HEK293 (cell line): ENCODE measurements around the gene CHIT1.

Source experiments
- CTCF ChIA-PET: fragments of 350-600 bp; formaldehyde crosslinking; extraction: SDS; loops from one replicate; lab custom pipeline; 2021; ENCODE audit warnings: antibody characterized with exemption; lab: Yijun Ruan, JAX
- POLR2A ChIA-PET: fragments of 300-600 bp; formaldehyde crosslinking; extraction: SDS; loops from one replicate; lab custom pipeline; 2020; ENCODE audit warnings: antibody characterized with exemption, inconsistent platforms; lab: Yijun Ruan, JAX
- H3K27ac ChIP-seq: fragments of 200-500 bp; sonication (Bioruptor generic); 2 replicates; pipeline ENCODE4 v1.5.1; 2014; ENCODE audit warnings: low read depth, low read length, control low read depth, inconsistent platforms; ENCODE audit errors: extremely low read depth
- H3K36me3 ChIP-seq, 2 experiments: fragments of 200-500 bp in 1 of 2; sonication (Bioruptor generic) in 1 of 2; 1 replicate in 1 of 2; 2 replicates in 1 of 2; pipeline ENCODE4 v1.5.1; 2014 to 2017; ENCODE audit warnings: inconsistent platforms in 2 of 2, low read length in 2 of 2; ENCODE audit not compliant: control insufficient read depth in 2 of 2, insufficient read depth in 1 of 2
- H3K4me1 ChIP-seq: fragments of 200-500 bp; sonication (Bioruptor generic); 2 replicates; pipeline ENCODE4 v1.5.1; 2014; ENCODE audit warnings: mild to moderate bottlenecking, low read length, inconsistent platforms; ENCODE audit not compliant: control insufficient read depth, insufficient read depth
- H3K4me3 ChIP-seq: 2 replicates; pipeline ENCODE4 v1.5.1; 2011; ENCODE audit warnings: low read depth, mild to moderate bottlenecking, control low read depth, low read length, moderate library complexity
- H3K9me3 ChIP-seq: fragments of 200-500 bp; sonication (Bioruptor generic); 2 replicates; pipeline ENCODE4 v1.5.1; 2014; ENCODE audit warnings: low read depth, low read length, inconsistent platforms; ENCODE audit not compliant: control insufficient read depth, insufficient read depth
- EGR2 ChIP-seq: fragments of 450-650 bp; formaldehyde crosslinking; IDR thresholded peaks from 2 replicates; pipeline ENCODE4 v1.5.1; 2016; ENCODE audit warnings: low read depth, missing biosample characterization, missing genetic modification characterization
- GLIS1 ChIP-seq: fragments of 450-650 bp; formaldehyde crosslinking; IDR thresholded peaks from 2 replicates; pipeline ENCODE4 v1.5.1; 2016; ENCODE audit warnings: missing biosample characterization, missing genetic modification characterization
- KLF10 ChIP-seq: fragments of 450-650 bp; IDR thresholded peaks from 2 replicates; pipeline ENCODE4 v1.5.1; 2018; ENCODE audit warnings: missing biosample characterization, mild to moderate bottlenecking, missing genetic modification characterization
- KLF8 ChIP-seq: fragments of 450-650 bp; formaldehyde crosslinking; IDR thresholded peaks from 2 replicates; pipeline ENCODE4 v1.5.1; 2016; ENCODE audit warnings: missing biosample characterization, missing genetic modification characterization
- MZF1 ChIP-seq: fragments of 450-650 bp; formaldehyde crosslinking; IDR thresholded peaks from 2 replicates; pipeline ENCODE4 v1.5.1; 2017; ENCODE audit warnings: missing biosample characterization, missing genetic modification characterization, borderline replicate concordance
- PATZ1 ChIP-seq: fragments of 450-650 bp; formaldehyde crosslinking; IDR thresholded peaks from 2 replicates; pipeline ENCODE4 v1.5.1; 2016; ENCODE audit warnings: missing biosample characterization, missing genetic modification characterization
- RBAK ChIP-seq: fragments of 450-650 bp; formaldehyde crosslinking; IDR thresholded peaks from 2 replicates; pipeline ENCODE4 v1.5.1; 2016; ENCODE audit warnings: missing biosample characterization, missing genetic modification characterization
- SP3 ChIP-seq: fragments of 450-650 bp; formaldehyde crosslinking; IDR thresholded peaks from 2 replicates; pipeline ENCODE4 v1.5.1; 2016; ENCODE audit warnings: missing biosample characterization, missing genetic modification characterization
- TRIM28 ChIP-seq: IDR thresholded peaks from 2 replicates; pipeline ENCODE4 v1.6.1; 2011; ENCODE audit warnings: low read length, control low read depth, borderline replicate concordance
- YY1 ChIP-seq: fragments of 450-650 bp; formaldehyde crosslinking; IDR thresholded peaks from 2 replicates; pipeline ENCODE4 v1.5.1; 2018; ENCODE audit warnings: missing biosample characterization, missing genetic modification characterization
- ZBTB8A ChIP-seq: fragments of 450-650 bp; formaldehyde crosslinking; IDR thresholded peaks from 2 replicates; pipeline ENCODE4 v1.5.1; 2016; ENCODE audit warnings: missing biosample characterization, missing genetic modification characterization
- ZFHX2 ChIP-seq: fragments of 450-650 bp; formaldehyde crosslinking; conservative IDR thresholded peaks from 2 replicates; pipeline ENCODE4 v1.5.1; 2016; ENCODE audit warnings: missing biosample characterization, missing genetic modification characterization
- ZFP41 ChIP-seq: fragments of 450-650 bp; formaldehyde crosslinking; IDR thresholded peaks from 2 replicates; pipeline ENCODE4 v1.5.1; 2016; ENCODE audit warnings: missing biosample characterization, missing genetic modification characterization, borderline replicate concordance
- ZNF132 ChIP-seq: fragments of 450-650 bp; formaldehyde crosslinking; IDR thresholded peaks from 2 replicates; pipeline ENCODE4 v1.5.1; 2017; ENCODE audit warnings: missing biosample characterization, missing genetic modification characterization, borderline replicate concordance
- ZNF146 ChIP-seq: fragments of 450-650 bp; formaldehyde crosslinking; IDR thresholded peaks from 2 replicates; pipeline ENCODE4 v1.5.1; 2016; ENCODE audit warnings: missing biosample characterization, missing genetic modification characterization
- ZNF184 ChIP-seq: fragments of 450-650 bp; IDR thresholded peaks from 2 replicates; pipeline ENCODE4 v1.5.1; 2018; ENCODE audit warnings: missing biosample characterization, mild to moderate bottlenecking, missing genetic modification characterization
- ZNF221 ChIP-seq: fragments of 450-650 bp; formaldehyde crosslinking; IDR thresholded peaks from 2 replicates; pipeline ENCODE4 v1.5.1; 2017; ENCODE audit warnings: missing biosample characterization, missing genetic modification characterization, borderline replicate concordance
- ZNF324 ChIP-seq: fragments of 450-650 bp; formaldehyde crosslinking; IDR thresholded peaks from 2 replicates; pipeline ENCODE4 v1.5.1; 2016; ENCODE audit warnings: missing biosample characterization, missing genetic modification characterization
- ZNF335 ChIP-seq: fragments of 450-650 bp; formaldehyde crosslinking; conservative IDR thresholded peaks from 2 replicates; pipeline ENCODE4 v1.5.1; 2016; ENCODE audit warnings: missing biosample characterization, missing genetic modification characterization
- ZNF501 ChIP-seq: fragments of 450-650 bp; formaldehyde crosslinking; IDR thresholded peaks from 2 replicates; pipeline ENCODE4 v1.5.1; 2016; ENCODE audit warnings: missing biosample characterization, missing genetic modification characterization
- ZNF514 ChIP-seq: fragments of 450-650 bp; formaldehyde crosslinking; IDR thresholded peaks from 2 replicates; pipeline ENCODE4 v1.5.1; 2016; ENCODE audit warnings: missing biosample characterization, missing genetic modification characterization
- ZNF529 ChIP-seq: fragments of 450-650 bp; formaldehyde crosslinking; IDR thresholded peaks from 2 replicates; pipeline ENCODE4 v1.5.1; 2017; ENCODE audit warnings: missing genetic modification characterization, missing biosample characterization; ENCODE audit not compliant: insufficient replicate concordance
- ZNF585B ChIP-seq: fragments of 450-650 bp; formaldehyde crosslinking; IDR thresholded peaks from 2 replicates; pipeline ENCODE4 v1.5.1; 2016; ENCODE audit warnings: missing biosample characterization, missing genetic modification characterization
- ZNF677 ChIP-seq: fragments of 450-650 bp; IDR thresholded peaks from 2 replicates; pipeline ENCODE4 v1.5.0; 2018; ENCODE audit warnings: missing biosample characterization, mild to moderate bottlenecking, missing genetic modification characterization, moderate library complexity
- ZNF768 ChIP-seq: fragments of 450-650 bp; formaldehyde crosslinking; IDR thresholded peaks from 2 replicates; pipeline ENCODE4 v1.5.1; 2018; ENCODE audit warnings: missing biosample characterization, mild to moderate bottlenecking, missing genetic modification characterization
- ZNF792 ChIP-seq: fragments of 450-650 bp; formaldehyde crosslinking; IDR thresholded peaks from 2 replicates; pipeline ENCODE4 v1.5.1; 2016; ENCODE audit warnings: missing biosample characterization, missing genetic modification characterization
- ZSCAN23 ChIP-seq: fragments of 450-650 bp; formaldehyde crosslinking; IDR thresholded peaks from 2 replicates; pipeline ENCODE4 v1.5.1; 2016; ENCODE audit warnings: missing biosample characterization, missing genetic modification characterization
- TF ChIP-seq, protein P1 (sequence below): fragments of 450-650 bp; formaldehyde crosslinking; IDR thresholded peaks from 2 replicates; pipeline ENCODE4 v1.5.1; 2017; ENCODE audit warnings: missing biosample characterization, missing genetic modification characterization

Gene CHIT1

DNA sequence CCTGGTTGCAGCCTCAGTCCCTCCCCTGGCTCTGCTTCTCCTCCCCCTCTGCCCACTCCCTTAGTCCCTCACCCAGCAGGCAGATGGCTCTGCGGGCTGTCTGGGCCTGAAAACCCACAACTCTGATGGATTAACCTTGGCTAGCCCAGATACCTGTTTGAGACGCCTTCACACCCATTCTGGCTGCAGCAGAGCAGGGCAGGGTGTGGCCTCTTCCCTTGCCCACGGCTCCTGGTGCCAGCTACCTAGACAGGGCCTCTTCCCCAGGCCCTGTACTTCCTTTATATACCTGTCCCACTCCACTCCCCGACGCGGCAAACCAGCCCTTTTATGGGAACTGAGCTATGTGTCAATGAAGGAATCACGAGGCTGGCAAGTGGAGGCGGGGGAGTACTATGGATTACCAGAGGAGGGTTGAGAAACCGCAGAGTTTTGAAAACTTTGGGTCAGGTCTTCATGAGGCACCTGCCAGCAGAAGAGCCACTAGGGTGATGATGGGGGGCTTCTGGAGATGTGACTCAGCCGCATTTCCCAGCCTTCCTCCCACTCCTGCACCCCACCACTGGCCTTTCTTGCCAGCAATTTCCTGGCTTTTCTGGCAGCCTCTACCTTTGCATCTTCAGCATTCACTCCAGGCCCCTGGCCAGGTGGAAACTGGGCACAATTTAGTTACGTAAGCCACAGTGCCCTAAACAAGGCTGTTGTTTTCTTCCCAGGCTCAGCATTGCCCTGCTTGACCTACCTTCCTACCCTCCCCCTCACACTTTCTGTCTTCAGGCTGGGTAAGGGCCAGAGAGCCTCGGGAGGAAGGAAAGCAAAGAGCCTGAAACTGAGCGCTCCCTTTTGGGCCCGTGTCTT lies 42.8 kb downstream of the CHIT1 start, which contains the start of gene CHI3L1:
Gene CHI3L1, minus strand, starts transcription at position 259 of the 858 bp plus-strand sequence. Its CDS starts 81 bp downstream, at position 178.
- Histone ChIP-seq H3K27ac (no peak within 1 kb of the TSS), H3K4me1 (no peaks in the 10 kb centered on the region), H3K4me3 (no peak within 1 kb of the TSS), H3K36me3 (no peaks in the 10 kb centered on the region), H3K9me3 (no peaks in the 10 kb centered on the region)
- ChIA-PET CTCF (interaction anchor here (0.5 to 2.8 kb wide), 5 partner anchors 9 to 159 kb away, joined by 3 to 20 read pairs (median 3); no protein-coding TSS in a partner anchor), POLR2A (no interaction called here)
- no peak for TF ChIP-seq MZF1 (tag by site-specific recombination)
- TF ChIP-seq ZFHX2 = peak; percentile 40
- peak; percentile 64 for TF ChIP-seq EGR2 (tag by site-specific recombination)

DNA sequence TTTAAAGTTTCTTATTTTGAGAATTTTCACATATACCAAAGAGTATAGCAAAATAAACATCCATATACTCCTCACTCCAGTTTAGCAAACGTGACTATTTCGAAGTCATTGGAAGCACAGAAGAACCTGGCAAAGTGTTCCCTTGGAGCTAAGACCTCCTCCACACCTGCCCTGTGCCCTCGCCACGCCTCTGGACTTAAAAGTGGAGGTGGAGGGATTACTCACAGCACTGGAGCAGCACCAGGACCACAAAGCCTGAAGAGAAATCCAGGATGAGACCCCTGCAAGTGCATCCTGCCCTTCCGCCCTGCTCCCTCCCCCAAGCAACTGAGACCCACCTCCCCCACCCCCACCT lies 43.4 kb downstream of the CHIT1 start:
- POLR2A ChIA-PET = no interaction called here
- Histone ChIP-seq H3K27ac (no peak overlapping the region), H3K9me3 (no peaks in the 10 kb centered on the region), H3K4me3 (no peak overlapping the region), H3K36me3 (no peaks in the 10 kb centered on the region), H3K4me1 (no peaks in the 10 kb centered on the region)
- no peak for TF ChIP-seq ZSCAN23
- no peak for TF ChIP-seq PATZ1 (tag by site-specific recombination)
- no peak for TF ChIP-seq ZNF221 (tag by site-specific recombination)
- TF ChIP-seq ZNF132 (tag by site-specific recombination) = no peak
- no peak for TF ChIP-seq GLIS1 (tag by site-specific recombination)
- no peak for TF ChIP-seq ZNF792 (tag by site-specific recombination)
- TF ChIP-seq ZNF529 (tag by site-specific recombination) = no peak
- TF ChIP-seq KLF10 (tag by site-specific recombination) = no peak
- no peak for TF ChIP-seq ZNF146 (tag by site-specific recombination)
- TF ChIP-seq ZNF677 (tag by site-specific recombination) = no peak
- no peak for TF ChIP-seq ZBTB8A
- CTCF ChIA-PET = interaction anchor here (0.5 to 1.6 kb wide), 5 partner anchors 10 to 158 kb away, joined by 3 to 11 read pairs (median 3); no protein-coding TSS in a partner anchor

GRCh38 chr1:203185585-203185984 lies 43.9 kb downstream of the CHIT1 start:
- ChIA-PET CTCF (interaction anchor here (1.2 to 1.6 kb wide), 4 partner anchors 8 to 146 kb away, joined by 3 to 11 read pairs (median 4); no protein-coding TSS in a partner anchor), POLR2A (no interaction called here)
- Histone ChIP-seq H3K36me3 (no peaks in the 10 kb centered on the region), H3K4me3 (no peak overlapping the region), H3K27ac (no peak overlapping the region), H3K4me1 (no peaks in the 10 kb centered on the region), H3K9me3 (no peaks in the 10 kb centered on the region)
- TF ChIP-seq ZNF585B (tag by site-specific recombination) (no peak), ZNF768 (tag by site-specific recombination) (no peak), KLF10 (tag by site-specific recombination) (no peak), KLF8 (tag by site-specific recombination) (no peak), ZNF514 (tag by site-specific recombination) (no peak), TRIM28 (no peak), ZNF529 (tag by site-specific recombination) (no peak), ZNF335 (tag by site-specific recombination) (no peak), RBAK (no peak), SP3 (tag by site-specific recombination) (no peak), ZNF184 (tag by site-specific recombination) (no peak), ZNF501 (tag by site-specific recombination) (no peak), YY1 (no peak), ZNF324 (tag by site-specific recombination) (no peak), ZFP41 (tag by site-specific recombination) (no peak)
- TF ChIP-seq, protein P1, sequence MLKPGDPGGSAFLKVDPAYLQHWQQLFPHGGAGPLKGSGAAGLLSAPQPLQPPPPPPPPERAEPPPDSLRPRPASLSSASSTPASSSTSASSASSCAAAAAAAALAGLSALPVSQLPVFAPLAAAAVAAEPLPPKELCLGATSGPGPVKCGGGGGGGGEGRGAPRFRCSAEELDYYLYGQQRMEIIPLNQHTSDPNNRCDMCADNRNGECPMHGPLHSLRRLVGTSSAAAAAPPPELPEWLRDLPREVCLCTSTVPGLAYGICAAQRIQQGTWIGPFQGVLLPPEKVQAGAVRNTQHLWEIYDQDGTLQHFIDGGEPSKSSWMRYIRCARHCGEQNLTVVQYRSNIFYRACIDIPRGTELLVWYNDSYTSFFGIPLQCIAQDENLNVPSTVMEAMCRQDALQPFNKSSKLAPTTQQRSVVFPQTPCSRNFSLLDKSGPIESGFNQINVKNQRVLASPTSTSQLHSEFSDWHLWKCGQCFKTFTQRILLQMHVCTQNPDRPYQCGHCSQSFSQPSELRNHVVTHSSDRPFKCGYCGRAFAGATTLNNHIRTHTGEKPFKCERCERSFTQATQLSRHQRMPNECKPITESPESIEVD = no peak
